ENCODE data around the gene JAG1.

JAG1 gene

GRCh38 chr20:10671221-10671918 is 2.4 kb downstream of the JAG1 start:
- Histone ChIP-seq H3K36me3 (ENCODE audit: control insufficient read depth, low read length) (no peaks in the 10 kb centered on the region), H3K4me1 (ENCODE audit: control insufficient read depth, low read length) (peaks cover 42% of the 10 kb centered on the region), H3K79me2 (ENCODE audit: control insufficient read depth, low read length) (no peaks in the 10 kb centered on the region), H3F3A (ENCODE audit: control insufficient read depth, insufficient read depth) (0 out of 2 replicates have a peak, but pooled peaks cover 3% of the 10 kb centered on the region), H4K20me1 (ENCODE audit: control insufficient read depth, insufficient read depth, low read depth, low read length) (no peaks in the 10 kb centered on the region; the same call in 1 of the 2 replicates), H3K9me2 (replicated peaks; ENCODE audit: control insufficient read depth, low read length) (no peaks in the 10 kb centered on the region), H3K27me3 (ENCODE audit: control insufficient read depth, low read length) (peaks cover 56% of the 10 kb centered on the region), H3K9me3 (ENCODE audit: control insufficient read depth, insufficient read depth, low read length) (no peaks in the 10 kb centered on the region), H3K27ac (ENCODE audit: low read depth, low read length) (no peak overlapping the region), H3K4me3 (ENCODE audit: low read length) (peak overlapping the region; percentile 28; the same call in 1 of the 2 replicates), H3K4me2 (ENCODE audit: low read length) (peak overlapping the region; percentile 67)
- TF ChIP-seq EZH2phosphoT487 (IDR thresholded peaks at IDR 0.05; ENCODE audit: borderline replicate concordance, low read length), result no peak
- TF ChIP-seq CTCF (IDR thresholded peaks at IDR 0.05; ENCODE audit: low read depth, low read length, poor library complexity, severe bottlenecking), result no peak

GRCh38 chr20:10670501-10671220 is 3.1 kb downstream of the JAG1 start:
- no peaks in the 10 kb centered on the region for H3K79me2 ChIP-seq (ENCODE audit: control insufficient read depth, low read length)
- TF ChIP-seq EZH2phosphoT487 (IDR thresholded peaks at IDR 0.05; ENCODE audit: borderline replicate concordance, low read length), result no peak
- no peak for TF ChIP-seq CTCF (IDR thresholded peaks at IDR 0.05; ENCODE audit: low read depth, low read length, poor library complexity, severe bottlenecking)
- peak overlapping the region; percentile 28 for H3K4me3 ChIP-seq (ENCODE audit: low read length)
- H4K20me1 ChIP-seq (ENCODE audit: control insufficient read depth, insufficient read depth, low read depth, low read length), result no peaks in the 10 kb centered on the region; the same call in 1 of the 2 replicates
- H3K27me3 ChIP-seq (ENCODE audit: control insufficient read depth, low read length), result peaks cover 54% of the 10 kb centered on the region
- peaks cover 42% of the 10 kb centered on the region for H3K4me1 ChIP-seq (ENCODE audit: control insufficient read depth, low read length)
- 0 out of 2 replicates have a peak, but pooled peaks cover 3% of the 10 kb centered on the region for H3F3A ChIP-seq (ENCODE audit: control insufficient read depth, insufficient read depth)
- H3K4me2 ChIP-seq (ENCODE audit: low read length), result peak overlapping the region; percentile 67
- no peaks in the 10 kb centered on the region for H3K9me3 ChIP-seq (ENCODE audit: control insufficient read depth, insufficient read depth, low read length)
- H3K27ac ChIP-seq (ENCODE audit: low read depth, low read length), result no peak overlapping the region
- no peaks in the 10 kb centered on the region for H3K36me3 ChIP-seq (ENCODE audit: control insufficient read depth, low read length)
- no peaks in the 10 kb centered on the region for H3K9me2 ChIP-seq (replicated peaks; ENCODE audit: control insufficient read depth, low read length)

GRCh38 chr20:10669843-10670446 is 3.9 kb downstream of the JAG1 start:
- Histone ChIP-seq H3K79me2 (ENCODE audit: control insufficient read depth, low read length) (no peaks in the 10 kb centered on the region), H3K9me3 (ENCODE audit: control insufficient read depth, insufficient read depth, low read length) (no peaks in the 10 kb centered on the region), H3K27me3 (ENCODE audit: control insufficient read depth, low read length) (peaks cover 51% of the 10 kb centered on the region), H4K20me1 (ENCODE audit: control insufficient read depth, insufficient read depth, low read depth, low read length) (no peaks in the 10 kb centered on the region; the same call in 1 of the 2 replicates), H3K4me1 (ENCODE audit: control insufficient read depth, low read length) (peaks cover 40% of the 10 kb centered on the region), H3K27ac (ENCODE audit: low read depth, low read length) (no peak overlapping the region), H3K9me2 (replicated peaks; ENCODE audit: control insufficient read depth, low read length) (no peaks in the 10 kb centered on the region), H3K4me2 (ENCODE audit: low read length) (peak overlapping the region; percentile 67), H3K36me3 (ENCODE audit: control insufficient read depth, low read length) (no peaks in the 10 kb centered on the region), H3K4me3 (ENCODE audit: low read length) (0 out of 2 replicates have a peak overlapping the region, but pooled peaks have one; percentile 28), H3F3A (ENCODE audit: control insufficient read depth, insufficient read depth) (0 out of 2 replicates have a peak, but pooled peaks cover 3% of the 10 kb centered on the region)
- TF ChIP-seq CTCF (IDR thresholded peaks at IDR 0.05; ENCODE audit: low read depth, low read length, poor library complexity, severe bottlenecking), result no peak
- no peak for TF ChIP-seq EZH2phosphoT487 (IDR thresholded peaks at IDR 0.05; ENCODE audit: borderline replicate concordance, low read length)

Measured in DOHH2 (cell line).